ENCODE results near the gene SPG11. TPM values are rescaled to one million over a fixed set of nuclear protein-coding genes. Genes with fewer than 3 reads are reported as not detected.
"Not testable (repeated sequence)": the region's sequence is repeated elsewhere in the genome, so short reads cannot be mapped to it uniquely, and the experiment has no call there.

SPG11 gene
- total RNA-seq, 1 donor from 2014 or later = 59.2 TPM

GRCh38 chr15:44692659-44693058, 29.2 kb upstream of the SPG11 start:
- TF ChIP-seq CTCF (IDR thresholded peaks at IDR 0.05; ENCODE audit: partially characterized antibody, unreplicated experiment) = no peak
- H3K36me3 Mint-ChIP-seq (ENCODE audit: unreplicated experiment) = no peaks in the 10 kb centered on the region
- peaks cover 2% of the 10 kb centered on the region for H3K27me3 Mint-ChIP-seq (ENCODE audit: unreplicated experiment)
- no peak overlapping the region for H3K27ac Mint-ChIP-seq (ENCODE audit: unreplicated experiment)
- H3K9me3 Mint-ChIP-seq (ENCODE audit: unreplicated experiment) = peaks cover under 1% of the 10 kb centered on the region
- no peaks in the 10 kb centered on the region for H3K4me1 Mint-ChIP-seq (ENCODE audit: low read depth, unreplicated experiment)
- no peak for DNase-seq
- H3K4me3 Mint-ChIP-seq (ENCODE audit: unreplicated experiment) = no peak overlapping the region

GRCh38 chr15:44690245-44690644, 26.8 kb upstream of the SPG11 start:
- H3K27ac Mint-ChIP-seq (ENCODE audit: unreplicated experiment); H3K27me3 Mint-ChIP-seq (ENCODE audit: unreplicated experiment); H3K4me3 Mint-ChIP-seq (ENCODE audit: unreplicated experiment); H3K9me3 Mint-ChIP-seq (ENCODE audit: unreplicated experiment); H3K36me3 Mint-ChIP-seq (ENCODE audit: unreplicated experiment); DNase-seq; H3K4me1 Mint-ChIP-seq (ENCODE audit: low read depth, unreplicated experiment): not testable (repeated sequence)

GRCh38 chr15:44689318-44689717, 25.9 kb upstream of the SPG11 start:
- not testable (repeated sequence) for H3K36me3 Mint-ChIP-seq (ENCODE audit: unreplicated experiment); H3K27ac Mint-ChIP-seq (ENCODE audit: unreplicated experiment); DNase-seq; H3K27me3 Mint-ChIP-seq (ENCODE audit: unreplicated experiment); H3K4me1 Mint-ChIP-seq (ENCODE audit: low read depth, unreplicated experiment); H3K4me3 Mint-ChIP-seq (ENCODE audit: unreplicated experiment); H3K9me3 Mint-ChIP-seq (ENCODE audit: unreplicated experiment)

GRCh38 chr15:44682809-44683682, 19.6 kb upstream of the SPG11 start:
- not testable (repeated sequence) for DNase-seq; H3K27me3 Mint-ChIP-seq (ENCODE audit: unreplicated experiment); H3K4me3 Mint-ChIP-seq (ENCODE audit: unreplicated experiment); H3K27ac Mint-ChIP-seq (ENCODE audit: unreplicated experiment); H3K36me3 Mint-ChIP-seq (ENCODE audit: unreplicated experiment); H3K9me3 Mint-ChIP-seq (ENCODE audit: unreplicated experiment); H3K4me1 Mint-ChIP-seq (ENCODE audit: low read depth, unreplicated experiment)

- H3K36me3 Mint-ChIP-seq (ENCODE audit: unreplicated experiment) = no peaks in the 10 kb centered on the region
- H3K27me3 Mint-ChIP-seq (ENCODE audit: unreplicated experiment) = peaks cover 3% of the 10 kb centered on the region
- peaks cover 1% of the 10 kb centered on the region for H3K9me3 Mint-ChIP-seq (ENCODE audit: unreplicated experiment)
- no peak for DNase-seq
- no peak for TF ChIP-seq CTCF (IDR thresholded peaks at IDR 0.05; ENCODE audit: partially characterized antibody, unreplicated experiment)
- H3K4me1 Mint-ChIP-seq (ENCODE audit: low read depth, unreplicated experiment) = peaks cover 2% of the 10 kb centered on the region
- H3K27ac Mint-ChIP-seq (ENCODE audit: unreplicated experiment) = no peak overlapping the region
- H3K4me3 Mint-ChIP-seq (ENCODE audit: unreplicated experiment) = no peak overlapping the region
Observed at GRCh38 chr15:44682211-44682610, 18.7 kb upstream of the SPG11 start.

- Mint-ChIP-seq H3K27me3 (ENCODE audit: unreplicated experiment) (peaks cover 5% of the 10 kb centered on the region), H3K27ac (ENCODE audit: unreplicated experiment) (no peak overlapping the region), H3K36me3 (ENCODE audit: unreplicated experiment) (no peaks in the 10 kb centered on the region), H3K9me3 (ENCODE audit: unreplicated experiment) (no peaks in the 10 kb centered on the region), H3K4me1 (ENCODE audit: low read depth, unreplicated experiment) (peaks cover 2% of the 10 kb centered on the region), H3K4me3 (ENCODE audit: unreplicated experiment) (no peak overlapping the region)
- no peak for DNase-seq
- no peak for TF ChIP-seq CTCF (IDR thresholded peaks at IDR 0.05; ENCODE audit: partially characterized antibody, unreplicated experiment)
Observed at GRCh38 chr15:44676676-44677075, 13.2 kb upstream of the SPG11 start.

All from glutamatergic neuron (in vitro differentiated cells).